Daoy (cell line): ENCODE measurements around the gene PROCA1. TPM values are rescaled to one million over a fixed set of nuclear protein-coding genes. Genes with fewer than 3 reads are reported as not detected.
A peak's percentile ranks its signal among the peaks of the same experiment; 100 is the strongest.
"Not testable (repeated sequence)": the region's sequence is repeated elsewhere in the genome, so short reads cannot be mapped to it uniquely, and the experiment has no call there.

Experiments
- DNase-seq: peaks from one replicate; pipeline ENCODE4 v3.0.0-alpha.2; 2015; ENCODE audit warnings: low read depth
- total RNA-seq: library from RNA; depleted of rRNA; stranded (reverse); fragments of >200 nt; shearing (Covaris generic); gene quantifications from 2 replicates; pipeline ENCODE4 v1.2.3, GENCODE V29; 2014

PROCA1 gene
- total RNA-seq, 1 experiment from 2014 or later = 0.23 TPM

DNA sequence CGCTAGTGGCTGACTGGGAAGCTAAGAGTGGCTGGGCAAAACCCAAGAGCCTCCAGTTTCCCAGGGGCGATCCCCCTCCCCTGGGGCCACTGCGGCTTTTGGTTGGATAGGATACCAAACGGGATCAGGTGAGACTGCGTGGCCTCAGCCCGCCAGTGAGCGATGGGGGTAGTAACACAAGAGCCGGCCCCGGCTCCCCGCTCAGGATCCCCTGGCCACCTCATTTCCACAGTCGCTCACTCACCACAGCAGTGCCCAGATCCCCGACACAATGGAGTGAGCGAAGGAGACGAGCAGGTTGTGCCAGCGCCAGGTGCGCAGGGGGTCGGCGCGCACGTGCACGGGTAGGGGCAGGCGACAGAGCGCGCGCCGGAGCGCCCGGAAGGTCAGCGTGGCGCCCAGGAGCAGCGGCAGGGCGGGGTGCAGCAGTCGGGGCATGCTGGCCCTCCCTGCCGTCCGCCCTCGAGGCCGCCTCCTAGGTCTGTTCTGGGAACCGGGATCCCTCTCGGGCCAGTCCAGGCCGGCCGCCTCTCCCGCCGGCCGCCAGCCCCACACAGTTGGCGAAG lies 14.1 kb upstream of the PROCA1 start:
- DNase-seq = peak; percentile 89

DNA sequence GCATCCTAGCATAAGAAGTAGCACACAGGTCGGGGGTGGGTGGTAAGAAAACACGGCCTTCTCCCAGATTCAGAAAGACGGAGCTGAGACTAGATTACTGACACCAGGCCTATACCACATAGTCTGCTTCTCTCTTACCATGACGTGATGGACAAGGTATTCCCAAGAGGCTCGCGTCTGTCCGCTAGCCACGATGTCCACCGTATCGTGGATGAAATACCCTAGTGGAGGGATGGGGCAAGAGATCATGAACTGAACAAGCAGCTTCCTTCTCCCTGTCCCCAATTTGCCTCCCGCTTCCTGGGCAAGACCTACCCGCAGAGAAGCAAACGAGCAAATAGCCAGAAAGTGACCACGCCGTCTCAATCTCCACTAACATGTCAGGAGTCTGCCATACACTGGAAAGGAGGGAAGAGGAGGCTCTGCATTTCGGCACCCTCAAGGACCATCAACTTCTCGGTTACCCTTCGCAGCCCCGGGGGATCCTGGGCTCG lies 13.5 kb upstream of the PROCA1 start:
- peak; percentile 71 for DNase-seq

DNA sequence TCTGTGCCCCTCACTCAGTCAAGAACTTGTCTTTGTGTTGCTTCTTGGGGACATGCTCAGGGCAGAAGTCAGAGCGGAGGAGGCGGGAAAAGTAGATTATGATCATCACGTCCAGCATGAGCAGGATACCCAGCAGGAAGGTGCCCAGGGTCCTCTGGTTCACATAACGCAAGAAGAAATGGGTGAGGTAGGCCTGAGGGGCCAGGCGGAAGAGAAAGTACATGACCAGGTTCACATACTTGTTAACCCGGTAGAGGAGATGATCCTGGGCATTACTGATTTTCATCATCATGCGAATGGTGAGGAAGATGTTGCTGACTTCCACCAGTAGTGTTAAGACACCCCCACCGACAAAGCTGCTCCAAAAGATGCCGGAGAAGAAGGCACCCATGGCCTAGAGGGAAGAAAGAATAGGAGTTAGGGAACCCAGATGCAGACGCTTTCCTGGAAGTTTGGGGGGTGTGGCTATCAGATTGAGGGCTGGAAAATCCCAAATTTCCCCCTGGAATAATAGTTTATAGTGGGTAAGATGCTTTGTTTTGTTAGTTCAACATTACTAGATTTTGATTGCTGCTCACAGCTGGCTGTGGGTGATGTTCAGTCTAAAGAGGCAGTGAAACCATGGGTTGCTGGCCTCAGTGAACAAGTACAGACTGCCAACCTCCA lies 12.9 kb upstream of the PROCA1 start:
- DNase-seq = no peak

DNA sequence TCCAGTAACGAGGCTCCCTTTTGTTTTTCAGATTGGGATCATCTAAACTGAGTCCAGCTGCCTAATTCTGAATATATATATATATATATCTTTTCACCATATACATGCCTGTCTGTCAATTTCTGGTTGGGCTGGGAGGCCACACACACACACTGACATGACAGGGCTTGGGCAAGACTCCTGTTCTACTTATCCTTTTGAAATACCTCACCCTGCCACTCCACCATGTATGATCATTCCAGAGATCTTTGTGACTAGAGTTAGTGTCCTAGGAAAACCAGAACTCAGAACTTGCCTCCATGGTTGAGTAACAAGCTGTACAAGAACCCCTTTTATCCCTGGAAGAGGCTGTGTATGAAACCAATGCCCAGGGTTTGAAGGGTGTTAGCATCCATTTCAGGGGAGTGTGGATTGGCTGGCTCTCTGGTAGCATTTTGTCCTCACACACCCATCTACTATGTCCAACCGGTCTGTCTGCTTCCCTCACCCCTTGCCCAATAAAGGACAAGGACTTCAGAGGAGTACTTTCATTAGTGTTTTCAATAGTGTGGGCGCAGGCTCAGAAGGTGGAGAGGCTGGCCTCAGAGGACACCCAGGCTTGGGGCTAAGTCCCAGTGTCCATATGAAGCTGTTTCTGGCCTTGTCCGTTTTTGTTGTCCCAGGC lies 12.3 kb upstream of the PROCA1 start:
- not testable (repeated sequence) for DNase-seq

DNA sequence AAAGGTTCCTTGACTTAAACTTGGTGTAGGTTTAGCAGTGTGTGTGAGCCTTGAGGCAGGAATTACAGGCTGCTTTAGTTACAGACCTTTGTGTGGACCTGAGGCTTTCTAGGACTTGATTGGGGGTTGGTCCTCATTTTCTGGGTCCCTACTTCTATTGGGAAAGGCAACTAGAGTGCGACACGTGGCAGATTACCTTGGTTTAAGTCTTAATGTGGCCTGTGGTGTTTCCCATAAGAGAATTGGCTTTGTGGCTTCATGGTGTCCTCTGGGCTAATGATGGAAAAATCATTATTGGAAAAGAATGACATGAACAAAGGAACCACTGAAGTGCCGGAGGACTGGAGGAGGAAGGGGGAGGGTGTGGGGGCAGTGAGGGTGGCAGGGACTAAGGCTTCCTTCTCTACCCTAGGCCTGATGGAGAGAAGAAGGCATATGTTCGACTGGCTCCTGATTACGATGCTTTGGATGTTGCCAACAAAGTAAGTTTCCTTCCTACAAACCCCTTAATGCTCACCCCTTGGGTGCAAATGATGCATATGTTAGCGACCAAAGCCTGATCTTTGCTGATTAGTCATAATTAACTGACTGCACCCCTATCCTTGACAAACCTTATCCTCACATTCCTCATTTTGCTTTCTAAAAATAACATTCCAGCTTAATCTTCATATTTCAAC lies 11.6 kb upstream of the PROCA1 start:
- DNase-seq = no peak

DNA sequence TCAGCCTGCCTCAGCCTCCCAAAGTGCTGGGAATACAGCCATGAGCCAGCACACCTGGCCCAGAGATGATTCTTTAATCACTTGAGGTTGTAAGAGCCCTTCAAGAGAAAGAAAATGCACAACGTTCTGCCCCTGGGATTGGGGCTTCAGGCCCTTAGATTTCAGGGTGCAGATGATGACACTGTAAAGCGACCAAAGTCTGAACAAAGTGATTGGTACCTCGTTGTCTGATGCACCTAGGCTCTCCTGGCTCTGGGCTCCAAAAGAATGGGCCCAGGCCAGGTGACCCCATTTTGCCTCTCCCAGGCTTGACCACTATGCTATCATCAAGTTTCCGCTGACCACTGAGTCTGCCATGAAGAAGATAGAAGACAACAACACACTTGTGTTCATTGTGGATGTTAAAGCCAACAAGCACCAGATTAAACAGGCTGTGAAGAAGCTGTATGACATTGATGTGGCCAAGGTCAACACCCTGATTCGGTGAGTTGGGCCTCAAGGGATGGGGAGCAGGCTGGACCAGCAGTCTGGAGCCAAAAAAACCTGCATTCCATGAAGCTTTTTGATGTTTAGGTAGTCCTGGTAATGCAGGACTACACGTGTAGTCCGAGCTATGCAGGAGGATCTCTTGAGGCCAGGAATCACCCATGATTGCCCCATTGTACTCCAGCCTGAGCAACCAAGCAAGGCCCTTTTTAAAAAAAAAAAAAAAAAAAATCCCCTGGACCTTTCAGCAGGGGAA lies 10.9 kb upstream of the PROCA1 start:
- no peak for DNase-seq

DNA sequence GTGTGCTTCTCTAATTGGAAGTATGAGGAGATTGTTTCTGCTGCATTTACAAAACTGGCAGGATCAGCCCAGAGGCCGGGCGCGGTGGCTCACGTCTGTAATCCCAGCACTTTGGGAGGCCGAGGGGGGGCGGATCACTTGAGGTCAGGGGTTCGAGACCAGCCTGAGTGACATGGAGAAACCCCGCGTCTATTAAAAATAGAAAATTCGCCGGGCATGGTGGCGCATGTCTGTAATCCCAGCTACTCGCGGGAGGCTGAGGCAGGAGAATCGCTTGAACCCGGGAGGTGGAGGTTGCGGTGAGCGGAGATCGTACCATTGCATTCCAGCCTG lies 9.3 kb upstream of the PROCA1 start:
- DNase-seq = not testable (repeated sequence)

DNA sequence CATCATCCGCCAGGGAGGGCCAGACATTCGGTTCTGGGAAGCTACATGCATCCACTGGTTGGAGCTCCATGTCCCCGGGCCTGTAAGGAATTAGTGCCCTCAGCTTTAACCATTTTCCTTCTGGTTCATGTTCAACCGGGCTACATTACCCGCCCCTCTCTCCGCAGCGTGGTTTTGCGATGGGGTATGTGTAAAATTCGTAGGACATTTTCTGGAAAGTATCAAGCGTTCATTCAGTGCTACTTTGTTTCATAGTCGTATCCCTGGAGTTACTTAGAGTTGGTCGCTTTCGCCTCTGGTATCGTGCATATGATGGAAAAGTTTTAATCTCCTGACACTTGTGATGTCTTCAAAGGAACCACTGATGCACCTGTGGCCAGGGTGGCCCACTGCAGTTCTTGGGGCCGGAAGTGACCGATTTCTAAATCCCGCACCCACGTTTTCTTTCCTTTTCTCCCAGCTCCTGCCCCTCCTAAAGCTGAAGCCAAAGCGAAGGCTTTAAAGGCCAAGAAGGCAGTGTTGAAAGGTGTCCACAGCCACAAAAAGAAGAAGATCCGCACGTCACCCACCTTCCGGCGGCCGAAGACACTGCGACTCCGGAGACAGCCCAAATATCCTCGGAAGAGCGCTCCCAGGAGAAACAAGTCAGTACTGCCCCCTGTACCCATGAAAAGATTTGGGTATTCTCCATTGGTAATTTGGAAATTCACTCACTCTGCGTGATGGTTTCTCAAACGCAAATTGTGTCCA lies 8.7 kb upstream of the PROCA1 start:
- no peak for DNase-seq

DNA sequence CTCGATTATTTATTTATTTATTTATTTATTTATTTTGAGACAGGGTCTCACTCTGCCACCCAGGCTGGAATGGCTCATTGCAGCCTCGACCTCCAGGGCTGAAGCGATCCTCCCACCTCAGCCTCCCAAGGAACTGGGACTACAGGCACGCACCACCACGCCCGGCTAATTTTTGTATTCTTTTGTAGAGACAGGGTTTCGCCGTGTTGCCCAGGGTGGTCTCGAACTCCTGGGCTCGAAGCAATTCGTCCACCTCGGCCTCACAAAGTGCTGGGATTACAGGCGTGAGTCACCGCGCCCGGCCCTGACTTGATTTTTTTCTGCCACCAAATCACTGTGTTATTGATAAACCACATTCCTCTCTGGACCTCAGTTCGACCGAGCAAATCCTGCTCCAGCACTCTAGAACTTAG lies 7.3 kb upstream of the PROCA1 start:
- no peak for DNase-seq

DNA sequence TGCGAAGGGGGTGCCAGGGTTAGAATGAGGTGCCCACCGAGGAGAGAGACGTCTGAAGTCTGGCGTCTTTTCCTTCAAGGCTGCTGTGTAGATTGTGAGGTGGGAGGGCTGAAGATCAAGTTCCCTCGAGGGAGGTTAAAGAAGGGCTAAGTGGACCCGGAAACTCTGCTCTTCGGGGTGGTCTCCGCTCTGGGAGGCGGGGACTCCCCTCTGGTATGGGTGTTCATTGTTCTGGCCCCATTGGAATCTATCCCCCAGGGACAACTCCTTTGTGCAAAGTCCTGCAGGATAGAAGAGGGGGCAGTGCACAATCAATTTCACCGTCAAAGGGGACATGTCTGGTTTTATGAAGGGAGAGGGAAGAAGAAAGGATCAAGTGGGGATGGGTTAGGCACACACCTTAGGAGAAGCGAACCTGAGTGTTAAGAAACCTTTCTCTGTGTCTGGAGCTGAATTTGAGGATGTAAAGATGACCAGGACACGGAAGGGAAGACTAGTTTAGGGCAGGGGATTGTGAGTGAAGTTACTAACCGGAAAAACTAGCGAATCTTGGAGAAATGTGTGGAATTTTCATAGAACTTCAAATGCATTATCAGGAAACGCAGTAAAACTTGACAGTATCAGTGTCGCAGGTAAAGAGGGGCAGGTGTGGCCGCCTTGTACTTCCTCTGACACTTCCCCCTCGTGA lies 6.8 kb upstream of the PROCA1 start:
- DNase-seq = peak; percentile 73

DNA sequence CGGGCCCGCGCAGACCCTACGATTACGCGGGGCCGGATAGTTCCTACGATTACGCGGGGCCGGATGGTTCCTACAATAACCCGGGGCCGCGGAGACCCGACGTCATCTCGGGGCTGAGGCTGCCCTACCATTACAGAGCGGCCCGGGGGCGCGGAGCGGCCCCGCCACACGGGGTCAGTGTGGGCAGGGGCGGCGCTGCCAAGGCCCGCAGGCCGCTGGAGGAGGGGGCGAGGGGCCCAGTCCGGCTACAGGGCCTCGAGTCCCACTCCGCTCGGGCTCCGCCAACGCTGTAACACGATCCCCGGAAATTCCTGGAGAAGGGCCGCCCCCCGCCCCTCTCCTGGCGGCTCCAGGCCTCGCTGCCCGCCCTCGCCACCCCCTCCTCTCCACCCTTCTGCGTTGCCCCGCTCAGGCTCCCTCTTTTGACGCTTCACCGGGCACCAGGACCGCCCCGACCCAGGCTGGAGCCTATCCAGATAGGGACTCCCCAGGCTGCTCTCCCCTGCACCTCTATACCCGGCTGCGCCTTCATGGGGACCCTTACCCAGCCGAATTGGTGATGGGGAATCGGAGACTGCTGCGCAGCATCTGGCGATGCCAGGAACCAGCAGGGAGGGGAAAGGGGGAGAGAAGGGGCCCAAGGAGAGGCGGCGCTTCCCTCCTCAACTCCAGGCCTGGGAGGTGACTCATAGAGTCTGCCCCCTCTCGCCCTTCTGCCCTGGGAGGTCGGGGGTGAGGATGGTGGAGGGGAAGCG lies 6.1 kb upstream of the PROCA1 start, which contains the start of gene RAB34:
Gene RAB34 (minus strand): TSS at position 291 of the 755 bp plus-strand sequence. CDS start 602 bp downstream, outside the sequence.
- peak; percentile 92 for DNase-seq

DNA sequence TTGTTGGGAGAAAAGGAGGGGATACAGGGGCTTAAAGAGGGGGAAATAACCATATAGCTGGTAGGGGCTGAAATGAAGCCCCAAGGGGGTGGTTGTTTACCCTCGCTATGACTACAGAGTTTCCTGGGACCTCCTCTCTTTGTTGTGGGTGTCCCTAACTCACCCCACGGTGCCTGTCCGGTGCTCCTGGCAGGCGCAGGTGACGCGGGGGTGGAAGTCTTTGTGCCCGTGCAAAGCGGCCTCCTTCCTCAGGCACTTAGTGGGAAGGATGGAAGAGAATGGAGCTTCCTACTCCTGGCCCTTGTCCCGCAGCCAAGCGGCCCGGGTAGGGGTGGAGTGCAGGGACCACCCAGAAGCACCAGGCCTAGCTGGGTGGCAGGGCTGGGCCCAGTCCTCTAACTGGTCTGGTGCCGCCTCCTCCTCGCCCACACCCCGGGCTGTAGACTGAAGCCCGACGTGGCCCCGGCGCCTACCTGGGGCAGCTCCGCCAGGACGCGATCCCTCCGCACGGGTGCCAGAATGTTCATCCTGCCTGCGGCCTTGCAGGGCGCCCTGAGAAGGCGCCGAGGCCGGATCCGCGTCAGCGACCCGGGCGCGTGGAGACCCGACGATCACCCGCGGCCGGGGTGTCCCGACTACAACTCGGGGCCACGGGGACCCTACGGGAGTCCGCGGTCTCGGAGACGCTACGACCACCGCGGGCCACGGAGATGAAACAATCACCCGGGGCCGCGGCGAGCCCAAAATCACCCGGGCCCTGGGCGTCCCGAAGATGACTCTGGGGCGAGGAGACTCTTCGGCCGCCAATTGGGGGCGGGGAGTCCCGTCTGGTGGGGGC lies 5.3 kb upstream of the PROCA1 start:
- DNase-seq = peak; percentile 44

DNA sequence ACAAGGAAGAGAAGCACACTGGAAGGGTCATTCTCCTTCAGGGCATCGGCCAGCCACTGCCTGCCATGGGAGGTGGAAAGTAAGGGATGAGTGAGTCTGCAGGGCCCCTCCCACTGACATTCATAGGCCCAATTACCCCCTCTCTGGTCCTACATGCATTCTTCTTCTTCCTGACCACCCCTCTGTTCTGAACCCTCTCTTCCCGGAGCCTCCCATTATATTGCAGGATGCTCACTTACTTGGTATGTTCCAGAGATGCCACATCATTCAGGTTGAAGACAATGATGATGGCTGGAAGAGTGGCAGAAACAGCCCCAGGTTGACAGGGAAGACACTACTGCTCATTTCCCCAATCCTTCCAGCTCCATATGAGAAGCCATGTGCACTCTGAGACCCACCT lies 3.5 kb upstream of the PROCA1 start:
- no peak for DNase-seq

DNA sequence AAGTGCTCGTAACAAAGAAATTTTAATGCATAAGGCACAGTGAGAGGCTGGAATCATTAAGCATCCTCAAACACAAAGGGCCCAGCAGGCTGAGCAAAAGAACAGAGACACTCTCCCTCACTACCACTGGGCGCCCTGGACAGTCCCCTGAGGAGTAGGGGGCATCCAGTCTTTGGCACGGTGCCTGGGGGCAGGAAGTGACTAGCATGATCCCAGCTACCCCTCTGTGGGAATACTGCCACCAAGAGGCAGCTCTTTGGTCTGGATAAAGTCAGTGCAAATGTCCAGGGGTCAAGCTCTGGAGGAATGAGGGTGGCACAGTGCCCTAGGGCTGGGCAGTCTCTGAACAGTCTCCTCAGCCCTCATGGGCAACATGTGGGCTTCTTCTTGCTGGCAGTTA lies 2.6 kb upstream of the PROCA1 start:
- DNase-seq = no peak

DNA sequence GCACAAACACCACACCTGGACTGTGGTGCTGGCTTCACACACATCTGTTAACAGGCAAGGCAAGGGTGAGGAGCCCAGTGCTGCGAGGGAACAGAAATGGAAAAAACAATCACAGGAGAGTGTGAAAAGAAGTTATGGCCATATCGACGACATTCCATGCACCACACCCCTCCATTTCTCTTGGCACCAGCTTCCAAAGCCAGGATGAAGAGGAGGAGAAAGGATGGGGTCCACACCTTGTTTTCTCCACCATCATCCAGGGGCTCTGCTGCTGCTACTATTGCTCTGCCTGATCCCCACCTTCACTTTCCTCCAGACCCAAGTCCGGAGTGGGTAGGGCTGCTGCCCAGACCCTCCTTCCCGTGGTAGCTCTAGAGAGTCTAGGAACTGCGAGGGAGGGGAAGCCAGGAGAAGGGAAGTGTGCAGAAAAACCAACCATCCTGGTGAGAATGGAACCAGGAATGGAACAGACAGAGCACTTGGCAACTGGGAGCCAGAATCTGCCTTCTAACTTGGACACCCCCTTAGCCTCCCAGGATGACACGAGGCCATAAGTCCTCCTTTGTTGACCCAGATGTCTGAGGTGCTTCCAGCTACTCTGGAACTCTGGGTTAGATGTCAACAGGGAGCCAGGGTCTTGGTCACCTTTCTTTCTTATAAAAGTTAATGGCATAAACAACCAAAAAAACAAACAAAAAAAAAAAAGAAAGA lies 1.2 kb upstream of the PROCA1 start:
- no peak for DNase-seq

DNA sequence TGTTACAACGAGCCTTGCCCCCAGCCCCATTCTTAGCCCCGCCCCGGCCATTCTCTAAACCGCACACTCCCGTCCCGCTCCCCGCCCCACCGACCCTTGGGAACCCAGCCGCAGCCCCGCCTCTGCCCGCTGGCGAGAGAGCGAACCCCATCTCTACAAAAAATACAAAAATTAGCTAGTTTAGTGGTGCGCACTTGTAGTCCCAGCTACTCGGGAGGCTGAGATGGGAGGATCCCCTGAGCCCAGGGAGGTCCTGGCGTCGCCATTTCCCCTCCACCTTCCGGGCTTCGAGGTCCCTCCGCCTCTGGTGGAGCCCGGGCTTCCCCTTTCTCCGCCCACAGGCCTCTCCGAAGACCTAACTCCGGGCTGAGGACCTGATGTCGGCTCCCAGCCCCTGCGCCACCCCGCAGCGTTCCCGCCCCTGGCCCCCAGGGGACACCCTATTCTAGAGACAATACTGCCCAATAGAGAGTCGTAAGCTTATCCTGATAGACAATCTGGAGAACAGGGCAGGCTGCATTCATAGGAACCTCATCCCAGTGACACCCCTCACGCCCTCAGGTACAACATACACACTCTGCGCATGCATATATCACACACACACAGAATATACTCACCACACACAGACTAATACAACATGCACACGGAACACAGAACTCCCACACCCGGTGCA lies 480 bp upstream of the PROCA1 start:
- DNase-seq = no peak

DNA sequence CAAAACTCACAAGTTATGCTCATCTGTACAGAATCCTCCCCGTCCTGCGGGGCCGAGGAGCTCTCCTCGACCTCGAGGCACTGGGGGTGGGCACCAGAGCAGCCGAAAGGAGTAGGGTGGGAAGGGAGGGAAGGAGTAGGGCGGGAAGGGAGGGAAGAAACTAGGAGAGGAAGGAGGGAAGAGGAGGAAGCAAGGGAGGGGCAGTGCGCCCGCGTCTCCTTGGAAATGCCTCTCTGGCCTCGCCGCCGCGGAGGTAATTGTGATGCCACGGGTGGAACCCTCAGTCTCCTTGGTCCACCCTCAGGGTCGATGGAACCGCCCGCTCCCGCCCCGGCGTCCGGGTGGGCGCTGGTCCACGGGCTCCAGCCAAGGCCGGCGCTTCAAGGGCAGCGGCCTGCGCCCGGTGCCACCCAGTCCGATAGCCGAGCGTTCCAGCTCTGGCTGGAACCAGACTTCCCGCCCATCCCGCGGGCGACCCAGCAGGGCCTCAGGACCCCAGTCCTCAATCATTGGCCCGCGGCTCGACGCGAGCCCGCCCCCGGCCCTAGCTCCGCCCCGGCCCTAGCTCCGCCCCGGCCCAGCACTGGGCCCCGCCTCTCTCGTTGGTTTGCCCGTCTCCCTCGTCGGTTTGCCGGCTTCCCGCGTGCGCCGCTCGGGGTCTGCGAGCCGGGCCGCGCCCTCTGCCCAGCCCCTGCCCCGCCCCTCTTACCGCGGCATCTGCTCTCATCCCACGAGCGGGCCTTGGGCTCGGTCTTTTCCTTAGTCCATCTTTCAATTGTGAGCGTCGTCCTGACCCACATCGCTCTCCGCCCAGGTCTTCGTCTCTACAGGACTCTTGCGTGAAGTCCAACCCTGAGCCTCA lies 596 bp downstream of the PROCA1 start:
- peak; percentile 96 for DNase-seq
